Ishikawa (cell line): Measurements from ENCODE around the gene ADGRG7.

Experiments used
- EP300 ChIP-seq: IDR thresholded peaks from 2 replicates; pipeline ENCODE4 v1.6.1; 2012; ENCODE audit warnings: borderline replicate concordance
- RAD21 ChIP-seq: IDR thresholded peaks from 2 replicates; pipeline ENCODE4 v1.6.1; 2012; ENCODE audit warnings: low read depth
- TF ChIP-seq, protein P1 (sequence below): IDR thresholded peaks from 2 replicates; pipeline ENCODE4 v1.6.1; 2012; ENCODE audit warnings: low read depth, mild to moderate bottlenecking
- TF ChIP-seq, protein P2 (sequence below): IDR thresholded peaks from 2 replicates; pipeline ENCODE4 v1.6.1; 2012
- TF ChIP-seq, protein P3 (sequence below): IDR thresholded peaks from 2 replicates; pipeline ENCODE4 v1.6.1; 2012

DNA sequence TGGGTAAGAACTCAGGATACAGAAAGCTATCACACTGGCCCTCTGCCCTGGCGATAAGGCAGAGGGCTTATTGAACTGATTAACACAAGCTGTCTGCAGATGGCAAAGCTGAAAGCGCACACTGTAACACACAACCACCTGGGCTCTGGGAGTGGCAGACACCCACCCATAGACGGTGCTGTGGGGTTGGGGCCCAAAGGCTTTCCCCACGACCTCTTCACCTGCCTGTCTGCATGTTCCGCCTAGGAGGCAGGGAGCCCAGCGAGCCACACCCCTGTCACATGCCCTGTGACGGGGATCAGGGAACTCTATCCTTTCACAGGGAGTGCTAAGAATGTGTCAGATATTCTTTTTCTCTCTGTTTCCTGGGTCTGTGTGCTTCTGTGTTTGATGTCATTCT, 87.8 kb downstream of the ADGRG7 start:
- TF ChIP-seq EP300 (no peak), RAD21 (no peak)
- TF ChIP-seq, protein P1, sequence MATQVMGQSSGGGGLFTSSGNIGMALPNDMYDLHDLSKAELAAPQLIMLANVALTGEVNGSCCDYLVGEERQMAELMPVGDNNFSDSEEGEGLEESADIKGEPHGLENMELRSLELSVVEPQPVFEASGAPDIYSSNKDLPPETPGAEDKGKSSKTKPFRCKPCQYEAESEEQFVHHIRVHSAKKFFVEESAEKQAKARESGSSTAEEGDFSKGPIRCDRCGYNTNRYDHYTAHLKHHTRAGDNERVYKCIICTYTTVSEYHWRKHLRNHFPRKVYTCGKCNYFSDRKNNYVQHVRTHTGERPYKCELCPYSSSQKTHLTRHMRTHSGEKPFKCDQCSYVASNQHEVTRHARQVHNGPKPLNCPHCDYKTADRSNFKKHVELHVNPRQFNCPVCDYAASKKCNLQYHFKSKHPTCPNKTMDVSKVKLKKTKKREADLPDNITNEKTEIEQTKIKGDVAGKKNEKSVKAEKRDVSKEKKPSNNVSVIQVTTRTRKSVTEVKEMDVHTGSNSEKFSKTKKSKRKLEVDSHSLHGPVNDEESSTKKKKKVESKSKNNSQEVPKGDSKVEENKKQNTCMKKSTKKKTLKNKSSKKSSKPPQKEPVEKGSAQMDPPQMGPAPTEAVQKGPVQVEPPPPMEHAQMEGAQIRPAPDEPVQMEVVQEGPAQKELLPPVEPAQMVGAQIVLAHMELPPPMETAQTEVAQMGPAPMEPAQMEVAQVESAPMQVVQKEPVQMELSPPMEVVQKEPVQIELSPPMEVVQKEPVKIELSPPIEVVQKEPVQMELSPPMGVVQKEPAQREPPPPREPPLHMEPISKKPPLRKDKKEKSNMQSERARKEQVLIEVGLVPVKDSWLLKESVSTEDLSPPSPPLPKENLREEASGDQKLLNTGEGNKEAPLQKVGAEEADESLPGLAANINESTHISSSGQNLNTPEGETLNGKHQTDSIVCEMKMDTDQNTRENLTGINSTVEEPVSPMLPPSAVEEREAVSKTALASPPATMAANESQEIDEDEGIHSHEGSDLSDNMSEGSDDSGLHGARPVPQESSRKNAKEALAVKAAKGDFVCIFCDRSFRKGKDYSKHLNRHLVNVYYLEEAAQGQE = no peak
- TF ChIP-seq, protein P2, sequence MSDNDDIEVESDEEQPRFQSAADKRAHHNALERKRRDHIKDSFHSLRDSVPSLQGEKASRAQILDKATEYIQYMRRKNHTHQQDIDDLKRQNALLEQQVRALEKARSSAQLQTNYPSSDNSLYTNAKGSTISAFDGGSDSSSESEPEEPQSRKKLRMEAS = no peak
- TF ChIP-seq, protein P3, sequence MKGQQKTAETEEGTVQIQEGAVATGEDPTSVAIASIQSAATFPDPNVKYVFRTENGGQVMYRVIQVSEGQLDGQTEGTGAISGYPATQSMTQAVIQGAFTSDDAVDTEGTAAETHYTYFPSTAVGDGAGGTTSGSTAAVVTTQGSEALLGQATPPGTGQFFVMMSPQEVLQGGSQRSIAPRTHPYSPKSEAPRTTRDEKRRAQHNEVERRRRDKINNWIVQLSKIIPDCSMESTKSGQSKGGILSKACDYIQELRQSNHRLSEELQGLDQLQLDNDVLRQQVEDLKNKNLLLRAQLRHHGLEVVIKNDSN = 0 out of 2 replicates have a peak, but pooled peaks have one; percentile 5
